Gastrocnemius medialis (tissue), 4 donors: ENCODE measurements around the gene OR7D2.

Source experiments
- POLR2A ChIP-seq, 2 donors: fragments of 450-650 bp; IDR thresholded peaks; one replicate each; pipeline ENCODE4 v1.6.1; 2017; ENCODE audit warnings: antibody characterized with exemption in 2 of 2, mild to moderate bottlenecking in 2 of 2, moderate library complexity in 2 of 2
- TF ChIP-seq, protein P1 (sequence below), 5 experiments: fragments of 450-650 bp in 3 of 5; fragments of 200-600 bp in 2 of 5; sonication (generic) in 2 of 5; IDR thresholded peaks in 4 of 5; conservative IDR thresholded peaks in 1 of 5; 1 replicate in 4 of 5; 2 replicates in 1 of 5; pipeline ENCODE4 v1.5.1; 2016 to 2019; ENCODE audit warnings: antibody characterized with exemption in 5 of 5, mild to moderate bottlenecking in 3 of 5, moderate library complexity in 3 of 5

DNA sequence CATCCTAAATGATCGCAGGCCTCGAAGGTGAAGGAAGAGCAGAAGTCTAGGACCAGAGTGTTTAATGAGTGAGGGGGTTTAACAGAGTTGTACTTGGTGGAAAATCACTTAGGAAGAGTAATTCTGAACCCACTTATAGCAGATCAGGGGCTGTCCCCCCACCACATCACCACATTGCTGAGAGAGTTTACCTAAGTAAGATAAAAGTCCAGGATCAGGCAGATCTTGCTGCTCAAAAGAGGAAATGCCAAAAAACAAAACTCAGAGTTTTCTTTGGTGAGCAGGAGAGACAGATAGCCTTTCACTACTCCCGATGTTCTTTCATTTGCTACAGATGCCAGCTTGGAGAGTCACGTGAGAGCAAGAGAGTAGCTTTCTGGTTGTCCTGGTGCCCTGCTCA is 23.2 kb upstream of the OR7D2 start:
- TF ChIP-seq, protein P1, sequence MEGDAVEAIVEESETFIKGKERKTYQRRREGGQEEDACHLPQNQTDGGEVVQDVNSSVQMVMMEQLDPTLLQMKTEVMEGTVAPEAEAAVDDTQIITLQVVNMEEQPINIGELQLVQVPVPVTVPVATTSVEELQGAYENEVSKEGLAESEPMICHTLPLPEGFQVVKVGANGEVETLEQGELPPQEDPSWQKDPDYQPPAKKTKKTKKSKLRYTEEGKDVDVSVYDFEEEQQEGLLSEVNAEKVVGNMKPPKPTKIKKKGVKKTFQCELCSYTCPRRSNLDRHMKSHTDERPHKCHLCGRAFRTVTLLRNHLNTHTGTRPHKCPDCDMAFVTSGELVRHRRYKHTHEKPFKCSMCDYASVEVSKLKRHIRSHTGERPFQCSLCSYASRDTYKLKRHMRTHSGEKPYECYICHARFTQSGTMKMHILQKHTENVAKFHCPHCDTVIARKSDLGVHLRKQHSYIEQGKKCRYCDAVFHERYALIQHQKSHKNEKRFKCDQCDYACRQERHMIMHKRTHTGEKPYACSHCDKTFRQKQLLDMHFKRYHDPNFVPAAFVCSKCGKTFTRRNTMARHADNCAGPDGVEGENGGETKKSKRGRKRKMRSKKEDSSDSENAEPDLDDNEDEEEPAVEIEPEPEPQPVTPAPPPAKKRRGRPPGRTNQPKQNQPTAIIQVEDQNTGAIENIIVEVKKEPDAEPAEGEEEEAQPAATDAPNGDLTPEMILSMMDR (IDR thresholded peaks at IDR 0.05 in 4 of 5, conservative IDR thresholded peaks at IDR 0.05 in 1 of 5) = no peak
- no peak for TF ChIP-seq POLR2A (IDR thresholded peaks at IDR 0.05)
